Keratinocyte (primary cell): ENCODE results near the gene MADCAM1. TPM values are rescaled to one million over a fixed set of nuclear protein-coding genes. Genes with fewer than 3 reads are reported as not detected.

Experiments used
- DNase-seq: peaks from one replicate; pipeline ENCODE4 v3.0.0-alpha.2; 2011; ENCODE audit warnings: low read depth, missing footprints, low spot score
- FAIRE-seq: peaks from 2 replicates; lab custom pipeline; 2011; peaks lifted over from hg19 to GRCh38; lab: Jason Lieb, UNC
- H2AFZ ChIP-seq: 2 replicates; pipeline ENCODE4 v1.6.0; 2012; ENCODE audit warnings: low read length, control low read depth, inconsistent platforms; ENCODE audit not compliant: control insufficient read depth
- H3K27ac ChIP-seq: 2 replicates; pipeline ENCODE4 v1.5.1; 2011; ENCODE audit warnings: low read length; ENCODE audit not compliant: control insufficient read depth, insufficient read depth
- H3K27me3 ChIP-seq: 3 replicates; pipeline ENCODE4 v1.6.0; 2011; ENCODE audit warnings: low read length; ENCODE audit not compliant: control insufficient read depth, insufficient read depth; ENCODE audit errors: extremely low read depth
- H3K36me3 ChIP-seq, 2 experiments: 2 replicates in 1 of 2; 3 replicates in 1 of 2; pipeline ENCODE4 v1.5.1; 2011; ENCODE audit warnings: low read length in 2 of 2, mild to moderate bottlenecking in 1 of 2; ENCODE audit not compliant: control insufficient read depth in 2 of 2, insufficient read depth in 2 of 2; ENCODE audit errors: extremely low read depth in 1 of 2
- H3K4me1 ChIP-seq: 3 replicates; pipeline ENCODE4 v1.5.1; 2011; ENCODE audit warnings: low read length; ENCODE audit not compliant: control insufficient read depth, insufficient read depth; ENCODE audit errors: extremely low read depth
- H3K4me2 ChIP-seq: 3 replicates; pipeline ENCODE4 v1.6.0; 2011; ENCODE audit warnings: low read depth, low read length; ENCODE audit not compliant: control insufficient read depth, insufficient read depth; ENCODE audit errors: extremely low read depth
- H3K4me3 ChIP-seq, 3 experiments: fragments of 200-600 bp in 1 of 3; sonication (generic) in 1 of 3; 2 replicates in 2 of 3; 3 replicates in 1 of 3; pipeline ENCODE4 v1.5.1; 2011 to 2016; ENCODE audit warnings: low read length in 3 of 3, mild to moderate bottlenecking in 3 of 3, control low read depth in 2 of 3, inconsistent platforms in 1 of 3, low read depth in 1 of 3, mixed read lengths in 1 of 3, mixed run types in 1 of 3, moderate library complexity in 1 of 3; ENCODE audit not compliant: control insufficient read depth in 2 of 3, insufficient read depth in 2 of 3; ENCODE audit errors: extremely low read depth in 1 of 3
- H3K79me2 ChIP-seq: 2 replicates; pipeline ENCODE4 v1.6.0; 2012; ENCODE audit warnings: low read length; ENCODE audit not compliant: control insufficient read depth, insufficient read depth
- H3K9ac ChIP-seq: 3 replicates; pipeline ENCODE4 v1.6.0; 2011; ENCODE audit warnings: low read length; ENCODE audit not compliant: control insufficient read depth, insufficient read depth; ENCODE audit errors: extremely low read depth
- H3K9me1 ChIP-seq: 3 replicates; pipeline ENCODE4 v1.6.0; 2011; ENCODE audit warnings: low read length; ENCODE audit not compliant: control insufficient read depth, insufficient read depth; ENCODE audit errors: extremely low read depth
- H3K9me3 ChIP-seq: 2 replicates; pipeline ENCODE4 v1.5.1; 2012; ENCODE audit warnings: low read depth, low read length; ENCODE audit not compliant: control insufficient read depth
- H4K20me1 ChIP-seq: 3 replicates; pipeline ENCODE4 v1.6.0; 2011; ENCODE audit warnings: low read length; ENCODE audit not compliant: control insufficient read depth, insufficient read depth; ENCODE audit errors: extremely low read depth
- EZH2 ChIP-seq: IDR thresholded peaks from one replicate; pipeline ENCODE4 v1.6.1; 2012; ENCODE audit warnings: inconsistent platforms, mild to moderate bottlenecking, low read length, moderate library complexity
- dilution Hi-C: fragments of 300-500 bp; cut with MboI; formaldehyde crosslinking; loops from one replicate; pipeline ENCODE4 v1.7.0; 2020; ENCODE audit warnings: low sequenced_read_pairs; ENCODE audit not compliant: extremely low pct_ligation_motif_present
- polyA plus RNA-seq, 5 experiments: library from polyadenylated mRNA; depleted of rRNA in 3 of 5; stranded (reverse) in 3 of 5; stranded (forward) in 1 of 5; unstranded in 1 of 5; fragments of >200 nt; gene quantifications; 1 replicate in 1 of 5; 2 replicates in 3 of 5; 3 replicates in 1 of 5; pipeline versions ENCODE4 v1.2.1 to v1.2.3, GENCODE V29; 2011 to 2012; ENCODE audit warnings: missing spikeins in 2 of 5, low read depth in 1 of 5, low replicate concordance in 1 of 5
- TF ChIP-seq, protein P1 (sequence below), 3 experiments: IDR thresholded peaks in 1 of 3; conservative IDR thresholded peaks in 1 of 3; optimal IDR thresholded peaks in 1 of 3; 2 replicates in 2 of 3; 3 replicates in 1 of 3; pipeline versions ENCODE3 to v1.5.1; 2011; ENCODE audit warnings: low read length in 3 of 3, mild to moderate bottlenecking in 3 of 3, moderate library complexity in 2 of 3, control low read depth in 1 of 3, inconsistent platforms in 1 of 3; ENCODE audit not compliant: insufficient read depth in 2 of 3; ENCODE audit errors: extremely low read depth in 1 of 3

Gene MADCAM1
- polyA plus RNA-seq, 1 donor (not counting 4 experiments of a cell fraction or from before 2014, with no cell fraction given) = 0.05 TPM

GRCh38 chr19:547117-547516 lies 50.8 kb downstream of the MADCAM1 start:
- peaks cover 1 to 5% of the 10 kb centered on the region in 2 experiments for H3K36me3 ChIP-seq
- no peak for TF ChIP-seq EZH2
- TF ChIP-seq, protein P1, sequence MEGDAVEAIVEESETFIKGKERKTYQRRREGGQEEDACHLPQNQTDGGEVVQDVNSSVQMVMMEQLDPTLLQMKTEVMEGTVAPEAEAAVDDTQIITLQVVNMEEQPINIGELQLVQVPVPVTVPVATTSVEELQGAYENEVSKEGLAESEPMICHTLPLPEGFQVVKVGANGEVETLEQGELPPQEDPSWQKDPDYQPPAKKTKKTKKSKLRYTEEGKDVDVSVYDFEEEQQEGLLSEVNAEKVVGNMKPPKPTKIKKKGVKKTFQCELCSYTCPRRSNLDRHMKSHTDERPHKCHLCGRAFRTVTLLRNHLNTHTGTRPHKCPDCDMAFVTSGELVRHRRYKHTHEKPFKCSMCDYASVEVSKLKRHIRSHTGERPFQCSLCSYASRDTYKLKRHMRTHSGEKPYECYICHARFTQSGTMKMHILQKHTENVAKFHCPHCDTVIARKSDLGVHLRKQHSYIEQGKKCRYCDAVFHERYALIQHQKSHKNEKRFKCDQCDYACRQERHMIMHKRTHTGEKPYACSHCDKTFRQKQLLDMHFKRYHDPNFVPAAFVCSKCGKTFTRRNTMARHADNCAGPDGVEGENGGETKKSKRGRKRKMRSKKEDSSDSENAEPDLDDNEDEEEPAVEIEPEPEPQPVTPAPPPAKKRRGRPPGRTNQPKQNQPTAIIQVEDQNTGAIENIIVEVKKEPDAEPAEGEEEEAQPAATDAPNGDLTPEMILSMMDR (optimal IDR thresholded peaks at IDR 0.05 in 1 of 3, IDR thresholded peaks at IDR 0.05 in 1 of 3, conservative IDR thresholded peaks at IDR 0.05 in 1 of 3; ENCODE audit: extremely low read depth in 1 of 3, insufficient read depth in 2 of 3, low read length in 3 of 3) = no peak
- no peak overlapping the region for H2AFZ ChIP-seq
- DNase-seq = no peak
- no peaks in the 10 kb centered on the region for H3K79me2 ChIP-seq
- H4K20me1 ChIP-seq = no peaks in the 10 kb centered on the region
- H3K4me1 ChIP-seq = no peaks in the 10 kb centered on the region
- no peak overlapping the region for H3K4me2 ChIP-seq
- H3K9me3 ChIP-seq = no peaks in the 10 kb centered on the region
- H3K9ac ChIP-seq = no peak overlapping the region
- no peak for FAIRE-seq
- dilution Hi-C loops = no loop called here
- H3K27me3 ChIP-seq = no peaks in the 10 kb centered on the region
- H3K27ac ChIP-seq = no peak overlapping the region
- no peak overlapping the region for H3K4me3 ChIP-seq
- no peaks in the 10 kb centered on the region for H3K9me1 ChIP-seq

DNA sequence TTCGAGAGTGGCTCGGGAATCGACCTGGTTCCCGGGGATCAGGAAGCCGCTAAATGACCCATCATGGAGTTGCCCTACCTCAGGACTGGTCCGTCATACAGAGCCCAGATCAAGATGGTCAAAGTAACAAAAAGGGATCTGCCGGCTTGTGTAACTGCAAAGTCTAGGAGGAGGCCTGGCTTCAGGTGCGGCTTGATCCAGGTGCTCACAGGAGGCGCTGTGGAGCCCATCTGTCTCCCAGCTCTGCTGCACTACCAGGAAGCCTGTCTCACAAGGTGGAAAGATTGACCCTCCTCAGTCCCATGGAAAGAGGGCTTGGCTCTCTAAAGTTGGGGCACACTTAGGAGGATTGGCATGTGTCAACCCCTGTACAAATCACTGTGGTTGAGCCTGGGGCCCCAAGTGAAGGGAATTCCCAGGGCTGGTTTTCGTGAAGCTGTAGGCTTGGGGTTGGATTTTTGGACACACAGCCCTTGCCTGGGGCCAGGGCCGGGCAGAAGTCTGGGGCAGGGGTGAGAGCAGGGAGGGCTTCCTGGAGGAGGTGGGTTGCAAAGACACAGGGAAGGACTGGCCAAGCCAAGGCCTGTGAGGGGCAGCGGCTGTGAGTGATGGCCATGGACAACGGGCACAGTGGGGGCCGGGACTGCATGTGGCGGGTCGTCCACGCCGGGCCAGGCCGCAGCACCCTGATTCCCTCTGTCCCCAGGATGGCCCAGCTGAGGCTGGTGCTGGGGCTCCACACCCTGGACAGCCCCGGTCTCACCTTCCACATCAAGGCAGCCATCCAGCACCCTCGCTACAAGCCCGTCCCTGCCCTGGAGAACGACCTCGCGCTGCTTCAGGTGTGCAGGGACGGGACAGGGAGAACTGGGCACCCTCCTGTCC lies 51.8 kb downstream of the MADCAM1 start:
- Histone ChIP-seq H3K79me2 (no peaks in the 10 kb centered on the region), H3K27ac (no peak overlapping the region), H3K27me3 (no peaks in the 10 kb centered on the region), H3K4me3 (no peak overlapping the region), H3K4me2 (no peak overlapping the region), H3K9ac (no peak overlapping the region), H3K9me1 (no peaks in the 10 kb centered on the region), H2AFZ (no peak overlapping the region), H3K4me1 (no peaks in the 10 kb centered on the region), H4K20me1 (no peaks in the 10 kb centered on the region), H3K36me3 (no peaks in the 10 kb centered on the region), H3K9me3 (no peaks in the 10 kb centered on the region)
- dilution Hi-C loops = no loop called here
- TF ChIP-seq, protein P1 (optimal IDR thresholded peaks at IDR 0.05 in 1 of 3, IDR thresholded peaks at IDR 0.05 in 1 of 3, conservative IDR thresholded peaks at IDR 0.05 in 1 of 3; ENCODE audit: extremely low read depth in 1 of 3, insufficient read depth in 2 of 3, low read length in 3 of 3) = peak in 2 of 3 experiments; percentile 2 to 8
- no peak for TF ChIP-seq EZH2
- FAIRE-seq = no peak
- no peak for DNase-seq
